Measurements from ENCODE around the gene PDE7B. TPM values are rescaled to one million over a fixed set of nuclear protein-coding genes. Genes with fewer than 3 reads are reported as not detected.
A peak's percentile ranks its signal among the peaks of the same experiment; 100 is the strongest.

Gene PDE7B
- total RNA-seq, 1 experiment from 2014 or later, result not detected

DNA sequence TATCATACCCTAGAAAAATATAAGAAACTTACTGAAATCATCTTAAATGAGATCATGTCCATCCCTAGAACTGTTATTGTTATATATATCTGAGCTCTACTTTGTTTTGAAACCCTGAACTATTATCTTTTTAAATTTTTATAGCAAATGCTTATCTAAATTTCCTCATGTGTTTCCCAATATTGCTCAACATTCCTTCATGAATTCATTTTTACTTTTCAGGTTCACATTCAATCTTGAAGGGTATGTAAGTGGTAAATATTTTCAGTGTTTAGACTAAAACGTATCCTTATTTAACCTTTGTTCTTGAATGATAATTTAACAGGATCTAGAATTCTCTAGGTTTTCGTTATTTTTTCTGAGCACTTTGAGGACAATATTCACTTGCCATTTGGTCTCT lies 23.9 kb downstream of the PDE7B start:
- TF ChIP-seq, protein P1, sequence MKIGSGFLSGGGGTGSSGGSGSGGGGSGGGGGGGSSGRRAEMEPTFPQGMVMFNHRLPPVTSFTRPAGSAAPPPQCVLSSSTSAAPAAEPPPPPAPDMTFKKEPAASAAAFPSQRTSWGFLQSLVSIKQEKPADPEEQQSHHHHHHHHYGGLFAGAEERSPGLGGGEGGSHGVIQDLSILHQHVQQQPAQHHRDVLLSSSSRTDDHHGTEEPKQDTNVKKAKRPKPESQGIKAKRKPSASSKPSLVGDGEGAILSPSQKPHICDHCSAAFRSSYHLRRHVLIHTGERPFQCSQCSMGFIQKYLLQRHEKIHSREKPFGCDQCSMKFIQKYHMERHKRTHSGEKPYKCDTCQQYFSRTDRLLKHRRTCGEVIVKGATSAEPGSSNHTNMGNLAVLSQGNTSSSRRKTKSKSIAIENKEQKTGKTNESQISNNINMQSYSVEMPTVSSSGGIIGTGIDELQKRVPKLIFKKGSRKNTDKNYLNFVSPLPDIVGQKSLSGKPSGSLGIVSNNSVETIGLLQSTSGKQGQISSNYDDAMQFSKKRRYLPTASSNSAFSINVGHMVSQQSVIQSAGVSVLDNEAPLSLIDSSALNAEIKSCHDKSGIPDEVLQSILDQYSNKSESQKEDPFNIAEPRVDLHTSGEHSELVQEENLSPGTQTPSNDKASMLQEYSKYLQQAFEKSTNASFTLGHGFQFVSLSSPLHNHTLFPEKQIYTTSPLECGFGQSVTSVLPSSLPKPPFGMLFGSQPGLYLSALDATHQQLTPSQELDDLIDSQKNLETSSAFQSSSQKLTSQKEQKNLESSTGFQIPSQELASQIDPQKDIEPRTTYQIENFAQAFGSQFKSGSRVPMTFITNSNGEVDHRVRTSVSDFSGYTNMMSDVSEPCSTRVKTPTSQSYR (CRISPR knock-in tag; IDR thresholded peaks at IDR 0.05), result no peak
- TF ChIP-seq E2F4 (CRISPR knock-in tag; IDR thresholded peaks at IDR 0.05; ENCODE audit: borderline replicate concordance, low read depth) (no peak), CTCF (IDR thresholded peaks at IDR 0.05) (no peak), ZMAT4 (CRISPR knock-in tag; IDR thresholded peaks at IDR 0.05) (no peak), ZNF512 (CRISPR knock-in tag; IDR thresholded peaks at IDR 0.05; ENCODE audit: borderline replicate concordance) (no peak), GABPB1 (CRISPR knock-in tag; IDR thresholded peaks at IDR 0.05) (no peak), CREM (CRISPR knock-in tag; IDR thresholded peaks at IDR 0.05) (no peak), ZNF671 (CRISPR knock-in tag; IDR thresholded peaks at IDR 0.05) (no peak), SMAD4 (CRISPR knock-in tag; IDR thresholded peaks at IDR 0.05) (no peak), PRRX2 (CRISPR knock-in tag; IDR thresholded peaks at IDR 0.05) (no peak), USF2 (CRISPR knock-in tag; IDR thresholded peaks at IDR 0.05) (no peak), GTF2I (CRISPR knock-in tag; conservative IDR thresholded peaks at IDR 0.05) (no peak)

GRCh38 chr6:135876058-135876457 lies 24.6 kb downstream of the PDE7B start:
- Mint-ChIP-seq H3K36me3 (no peaks in the 10 kb centered on the region), H3K4me1 (peaks cover 19% of the 10 kb centered on the region), H3K9me3 (no peaks in the 10 kb centered on the region), H3K4me3 (no peak overlapping the region), H3K27ac (no peak overlapping the region), H3K27me3 (ENCODE audit: low read depth) (no peaks in the 10 kb centered on the region)
- TF ChIP-seq NR2C2 (CRISPR knock-in tag; IDR thresholded peaks at IDR 0.05), result no peak
- TF ChIP-seq KAT7 (CRISPR knock-in tag; IDR thresholded peaks at IDR 0.05; ENCODE audit: borderline replicate concordance), result no peak
- TF ChIP-seq CDX4 (CRISPR knock-in tag; IDR thresholded peaks at IDR 0.05; ENCODE audit: borderline replicate concordance), result no peak
- no peak for TF ChIP-seq PREB (CRISPR knock-in tag; IDR thresholded peaks at IDR 0.05; ENCODE audit: borderline replicate concordance)
- DNase-seq (ENCODE audit: low spot score) (peak; percentile 10), ATAC-seq (peak; percentile 88)
- ChIA-PET CTCF (interaction anchor here (1.4 kb wide), 1 partner anchor 34 kb away, joined by 4 read pairs; no protein-coding TSS in a partner anchor), POLR2A (no interaction called here)

More for the DNA sequence above, 23.9 kb downstream of the PDE7B start:
- Mint-ChIP-seq H3K9me3 (no peaks in the 10 kb centered on the region), H3K36me3 (no peaks in the 10 kb centered on the region), H3K4me1 (peaks cover 14% of the 10 kb centered on the region), H3K27me3 (ENCODE audit: low read depth) (no peaks in the 10 kb centered on the region), H3K27ac (no peak overlapping the region), H3K4me3 (no peak overlapping the region)
- DNase-seq (ENCODE audit: low spot score) (no peak), ATAC-seq (no peak)
- ChIA-PET CTCF (no interaction called here), POLR2A (no interaction called here)

All from WTC11 (cell line).